ENCODE data around the gene RIMBP2. TPM values are rescaled to one million over a fixed set of nuclear protein-coding genes. Genes with fewer than 3 reads are reported as not detected.

The RIMBP2 gene
- total RNA-seq, 1 experiment from 2014 or later, result not detected

GRCh38 chr12:130477266-130477665 lies 238.8 kb downstream of the RIMBP2 start:
- no peaks in the 10 kb centered on the region; the same call in 1 of the 2 replicates for H3K27me3 ChIP-seq (replicated peaks; ENCODE audit: control insufficient read depth, insufficient read depth, low read length)
- no peak for DNase-seq
- BruUV-seq (replicated peaks), result no TSS peak
- no peaks in the 10 kb centered on the region for H3K4me1 Mint-ChIP-seq (ENCODE audit: low read depth, unreplicated experiment)
- no peak for TF ChIP-seq CTCF (IDR thresholded peaks at IDR 0.05; ENCODE audit: insufficient read depth in 1 of 2, low read depth in 1 of 2, low read length in 1 of 2, severe bottlenecking in 1 of 2, unreplicated experiment in 1 of 2)
- H3K36me3 ChIP-seq (ENCODE audit: control insufficient read depth, insufficient read depth, low read length), result no peaks in the 10 kb centered on the region
- H3K36me3 Mint-ChIP-seq (ENCODE audit: insufficient read depth, unreplicated experiment), result no peaks in the 10 kb centered on the region
- H3K27ac Mint-ChIP-seq (ENCODE audit: unreplicated experiment), result no peak overlapping the region
- H3K27me3 Mint-ChIP-seq (ENCODE audit: insufficient read depth, unreplicated experiment), result peaks cover 24% of the 10 kb centered on the region
- H3K4me3 ChIP-seq (ENCODE audit: low read depth, low read length), result no peak overlapping the region
- no peaks in the 10 kb centered on the region for H3K9me3 Mint-ChIP-seq (ENCODE audit: unreplicated experiment)
- no peak overlapping the region for H3K4me3 Mint-ChIP-seq (ENCODE audit: unreplicated experiment)
- ChIA-PET POLR2A (no interaction called here), CTCF (no interaction called here)
- intact Hi-C loops (cut with micrococcal nuclease; ENCODE audit: unreplicated experiment), result no loop called here
- H3K9me3 ChIP-seq, result no peaks in the 10 kb centered on the region
- no peaks in the 10 kb centered on the region for H3K4me1 ChIP-seq

GRCh38 chr12:130476451-130477135 lies 239.5 kb downstream of the RIMBP2 start:
- CTCF ChIA-PET, result no interaction called here
- Mint-ChIP-seq H3K27me3 (ENCODE audit: insufficient read depth, unreplicated experiment) (peaks cover 24% of the 10 kb centered on the region), H3K9me3 (ENCODE audit: unreplicated experiment) (no peaks in the 10 kb centered on the region), H3K4me1 (ENCODE audit: low read depth, unreplicated experiment) (no peaks in the 10 kb centered on the region), H3K27ac (ENCODE audit: unreplicated experiment) (no peak overlapping the region), H3K4me3 (ENCODE audit: unreplicated experiment) (no peak overlapping the region), H3K36me3 (ENCODE audit: insufficient read depth, unreplicated experiment) (no peaks in the 10 kb centered on the region)
- no peak for TF ChIP-seq CTCF (IDR thresholded peaks at IDR 0.05; ENCODE audit: insufficient read depth in 1 of 2, low read depth in 1 of 2, low read length in 1 of 2, severe bottlenecking in 1 of 2, unreplicated experiment in 1 of 2)
- intact Hi-C loops (cut with micrococcal nuclease; ENCODE audit: unreplicated experiment), result no loop called here
- Histone ChIP-seq H3K4me1 (no peaks in the 10 kb centered on the region), H3K9me3 (no peaks in the 10 kb centered on the region), H3K27me3 (replicated peaks; ENCODE audit: control insufficient read depth, insufficient read depth, low read length) (no peaks in the 10 kb centered on the region; the same call in 1 of the 2 replicates), H3K4me3 (ENCODE audit: low read depth, low read length) (no peak overlapping the region), H3K36me3 (ENCODE audit: control insufficient read depth, insufficient read depth, low read length) (no peaks in the 10 kb centered on the region)
- DNase-seq, result no peak
- no TSS peak for BruUV-seq (replicated peaks)
- POLR2A ChIA-PET, result no interaction called here

- no peaks in the 10 kb centered on the region for H3K4me1 ChIP-seq
- Mint-ChIP-seq H3K27ac (ENCODE audit: unreplicated experiment) (no peak overlapping the region), H3K27me3 (ENCODE audit: insufficient read depth, unreplicated experiment) (peaks cover 24% of the 10 kb centered on the region), H3K36me3 (ENCODE audit: insufficient read depth, unreplicated experiment) (no peaks in the 10 kb centered on the region), H3K4me1 (ENCODE audit: low read depth, unreplicated experiment) (no peaks in the 10 kb centered on the region), H3K4me3 (ENCODE audit: unreplicated experiment) (no peak overlapping the region), H3K9me3 (ENCODE audit: unreplicated experiment) (no peaks in the 10 kb centered on the region)
- no peaks in the 10 kb centered on the region for H3K9me3 ChIP-seq
- intact Hi-C loops (cut with micrococcal nuclease; ENCODE audit: unreplicated experiment), result no loop called here
- POLR2A ChIA-PET, result no interaction called here
- H3K36me3 ChIP-seq (ENCODE audit: control insufficient read depth, insufficient read depth, low read length), result no peaks in the 10 kb centered on the region
- H3K27me3 ChIP-seq (replicated peaks; ENCODE audit: control insufficient read depth, insufficient read depth, low read length), result no peaks in the 10 kb centered on the region; the same call in 1 of the 2 replicates
- no peak for DNase-seq
- CTCF ChIA-PET, result no interaction called here
- no TSS peak for BruUV-seq (replicated peaks)
- no peak overlapping the region for H3K4me3 ChIP-seq (ENCODE audit: low read depth, low read length)
- TF ChIP-seq CTCF (IDR thresholded peaks at IDR 0.05; ENCODE audit: insufficient read depth in 1 of 2, low read depth in 1 of 2, low read length in 1 of 2, severe bottlenecking in 1 of 2, unreplicated experiment in 1 of 2), result no peak
These were observed 241.4 kb downstream of the RIMBP2 start for GRCh38 chr12:130474599-130475269.

Measured in Caco-2 (cell line).